Vein endothelial cell (primary cell): ENCODE measurements around the gene SH3BGRL2. TPM values are rescaled to one million over a fixed set of nuclear protein-coding genes. Genes with fewer than 3 reads are reported as not detected.

Experiments used
- total RNA-seq: library from RNA; depleted of rRNA; stranded (reverse); fragments of >200 nt; gene quantifications from 2 replicates; pipeline ENCODE4 v1.2.3, GENCODE V29; 2012

SH3BGRL2 gene
- 26.5 and 33.1 TPM in 2 replicates for total RNA-seq

GRCh38 chr6:79630883-79631692 lies at the start of gene SH3BGRL2:
Gene SH3BGRL2, plus strand, starts transcription at chr6:79631329. Its CDS starts 133 bp downstream, at chr6:79631462.

Other genes with a start within 250 kb of the SH3BGRL2 start
- 2.9 and 5.5 TPM in 2 replicates for gene LCA5, start 93.9 kb upstream of the SH3BGRL2 start, total RNA-seq